Stimulated activated CD8-positive, alpha-beta memory T cell treated with anti-CD3 and anti-CD28 coated beads, Interleukin-7, amount 100 ng/mL, for 48 hours (primary cell): ENCODE measurements around the gene KCNG2.

ENCODE experiments used
- DNase-seq, 2 donors: peaks; one replicate each; pipeline ENCODE4 v3.0.0-alpha.2; 2020; ENCODE audit warnings: low read depth in 1 of 2; ENCODE audit errors: extremely low read depth in 1 of 2

KCNG2 gene

DNA sequence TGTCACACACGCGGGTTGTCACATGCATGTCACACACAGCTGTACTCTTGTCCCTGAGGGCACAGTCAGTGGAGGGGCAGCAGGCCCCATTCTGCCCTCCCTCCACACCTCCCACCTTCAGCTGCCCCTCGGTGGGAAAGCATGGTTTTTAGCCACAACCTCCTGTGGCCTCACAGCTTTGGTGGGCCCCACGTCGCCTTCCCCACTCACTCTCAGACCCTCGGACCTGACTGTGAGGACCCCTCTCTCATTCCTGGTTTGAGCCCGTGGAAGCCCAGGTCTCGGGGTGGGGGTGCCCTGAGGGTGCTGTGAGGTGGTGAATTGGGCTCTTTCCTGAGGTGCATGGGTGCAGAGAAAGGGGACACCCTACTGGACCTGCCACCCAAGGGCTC is 19.9 kb downstream of the KCNG2 start:
- no peak for DNase-seq

DNA sequence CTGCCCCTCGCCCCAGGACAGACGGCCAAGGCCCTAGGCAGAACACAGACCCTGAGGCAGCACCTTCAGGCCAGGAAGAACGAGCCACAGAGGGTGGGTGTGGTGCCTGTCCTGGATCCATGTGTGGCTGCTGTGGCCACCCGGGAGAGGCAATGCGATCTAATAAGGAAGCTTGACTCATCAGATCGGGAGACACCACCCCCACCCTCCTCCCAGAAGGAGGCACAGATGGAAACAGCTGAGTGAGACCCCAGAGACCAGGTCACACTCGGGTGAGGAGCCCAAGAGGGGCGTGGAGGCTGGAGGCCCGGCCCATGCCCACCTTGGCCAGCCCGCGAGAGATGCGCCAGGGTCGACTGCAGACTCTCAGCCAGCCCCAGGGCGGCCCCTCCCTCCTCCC is 20.3 kb downstream of the KCNG2 start:
- no peak for DNase-seq

DNA sequence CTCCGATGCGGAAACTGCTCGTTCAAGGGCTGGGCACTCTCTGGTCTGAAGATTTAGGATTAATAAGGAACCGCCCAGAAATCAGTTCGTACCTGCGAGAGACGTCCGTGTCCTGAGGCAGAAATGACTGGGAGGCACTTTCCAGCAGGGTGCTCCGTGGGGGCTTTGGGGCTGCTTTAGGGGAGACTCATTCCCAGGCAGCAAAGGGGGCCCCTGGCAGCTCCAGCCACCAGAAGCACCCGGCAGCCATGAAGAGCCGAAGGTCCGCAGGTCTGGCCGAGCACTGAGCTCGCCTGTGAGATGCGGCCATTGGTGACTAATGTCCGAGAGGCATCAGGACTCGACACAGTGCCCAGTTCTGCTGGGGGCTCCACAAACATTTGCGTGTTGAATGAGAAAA is 20.9 kb downstream of the KCNG2 start:
- DNase-seq, result no peak

DNA sequence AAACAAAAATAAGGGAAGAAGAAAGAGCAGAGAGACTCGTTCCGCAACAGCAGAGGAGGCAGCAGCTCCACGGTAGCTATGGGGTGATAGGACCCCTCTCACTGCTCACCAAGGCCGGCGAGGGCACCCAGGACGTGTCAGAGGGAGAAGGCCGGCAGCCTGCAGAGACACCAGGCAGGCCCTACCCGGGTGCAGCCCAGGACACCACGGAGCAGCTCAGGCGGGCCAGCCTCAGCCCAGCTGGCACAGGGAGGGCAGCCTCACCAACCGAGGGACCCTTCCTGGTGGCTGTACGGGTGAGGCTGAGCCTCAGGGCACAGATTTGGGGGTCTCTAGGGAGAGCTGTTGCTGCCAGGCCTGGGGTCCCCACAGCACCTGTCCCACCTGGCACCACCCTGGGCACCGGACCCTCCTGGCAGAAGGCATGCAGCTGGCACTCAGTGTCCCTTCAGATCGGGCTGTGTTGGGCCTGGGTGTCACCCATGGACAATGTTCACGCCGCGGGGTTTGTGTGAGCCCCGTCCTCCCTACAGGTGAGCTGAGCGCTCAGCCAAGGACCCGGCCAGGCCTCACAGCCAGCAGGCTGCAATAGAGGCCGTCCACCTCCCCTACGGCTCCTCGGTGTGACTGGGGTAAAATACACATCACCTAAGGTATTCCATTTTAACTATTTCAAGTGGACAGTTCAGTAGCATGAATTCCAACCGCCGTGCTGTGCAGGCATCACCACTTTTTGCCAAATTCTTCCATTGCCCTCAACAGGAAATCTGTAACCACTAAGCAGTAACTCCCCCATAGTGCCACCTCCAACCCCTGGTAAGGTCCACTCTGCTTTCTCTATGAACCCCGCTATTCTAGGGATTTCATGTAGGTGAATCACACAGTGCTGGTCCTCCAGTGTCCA is 21.6 kb downstream of the KCNG2 start:
- DNase-seq, result no peak

DNA sequence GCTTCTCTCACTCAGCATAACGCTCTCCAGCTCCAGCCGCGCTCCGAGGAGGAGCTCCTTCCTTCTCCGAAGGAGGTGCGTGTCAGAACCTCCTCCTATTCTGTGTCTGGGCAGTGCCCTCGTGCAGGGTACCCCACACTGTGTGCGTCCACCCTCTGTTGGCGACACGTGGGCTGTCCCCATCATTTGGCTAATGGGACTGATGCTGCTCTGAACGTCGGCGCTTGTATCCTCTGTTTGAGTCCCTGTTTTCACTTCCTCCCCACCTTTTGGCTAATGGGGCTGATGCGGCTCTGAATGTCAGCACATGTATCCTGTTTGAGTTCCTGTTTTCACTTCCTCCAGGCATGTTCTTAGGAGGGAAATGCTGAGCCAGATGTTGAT is 22.2 kb downstream of the KCNG2 start:
- no peak for DNase-seq

DNA sequence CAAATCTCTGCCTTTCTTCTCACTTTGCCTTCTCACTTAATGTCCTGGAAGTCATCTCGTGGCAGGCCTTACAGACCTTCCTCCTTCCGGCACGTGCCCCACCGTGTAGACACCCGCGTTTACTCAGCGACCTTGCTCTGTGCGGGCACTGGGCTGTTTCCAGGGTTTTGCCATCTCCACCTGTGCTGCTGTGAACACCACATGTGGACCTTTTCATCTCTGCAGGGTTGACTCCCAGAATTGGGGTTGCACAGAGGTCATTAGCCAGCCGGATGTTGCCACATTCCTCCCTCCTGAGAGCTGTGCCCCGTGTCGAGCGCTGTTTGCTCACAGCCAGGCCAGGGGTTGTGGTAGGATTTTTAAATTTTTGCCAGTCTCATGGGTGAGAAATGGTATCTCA is 25.4 kb downstream of the KCNG2 start:
- DNase-seq, result no peak

DNA sequence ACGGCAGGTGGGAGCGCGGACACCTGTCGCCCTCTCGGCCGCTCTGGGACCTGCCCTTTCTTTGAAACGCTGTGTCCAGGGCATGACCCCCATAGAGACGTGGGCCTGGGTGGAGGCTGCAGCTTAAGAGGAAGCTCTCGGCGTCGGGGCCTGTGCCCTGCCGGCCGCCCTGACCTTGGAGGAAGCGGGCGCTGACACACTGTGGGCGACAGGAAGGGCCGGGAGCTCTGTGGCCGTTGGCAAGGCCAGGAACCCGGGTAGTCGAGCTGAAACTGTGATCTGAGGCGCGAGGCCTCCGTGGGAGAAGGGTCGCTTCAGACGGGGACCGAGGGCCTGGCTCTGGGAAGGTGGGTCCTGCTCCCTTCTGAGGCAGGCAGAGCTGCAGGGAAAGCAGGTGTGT is 28.2 kb downstream of the KCNG2 start:
- no peak for DNase-seq

DNA sequence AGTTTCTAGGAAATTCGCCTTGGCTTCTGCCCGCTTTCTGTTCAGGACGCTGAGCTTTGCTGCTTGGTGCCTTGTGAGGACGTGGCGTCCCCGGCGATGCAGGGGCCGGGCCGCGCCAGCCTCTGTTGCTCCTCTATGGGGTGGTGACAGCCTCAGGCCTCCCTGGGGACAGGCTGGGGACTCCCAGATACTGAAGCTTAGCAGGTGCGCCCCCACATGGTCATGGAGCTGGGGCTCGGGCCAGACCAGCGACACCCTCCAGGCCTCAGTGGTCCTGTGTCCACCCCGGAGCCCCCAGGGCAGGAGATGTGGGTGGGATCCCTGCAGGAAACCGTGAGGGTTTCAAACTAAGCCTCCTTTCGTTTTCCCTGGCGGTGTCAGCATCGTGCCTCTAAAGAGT is 29.2 kb downstream of the KCNG2 start:
- no peak for DNase-seq

DNA sequence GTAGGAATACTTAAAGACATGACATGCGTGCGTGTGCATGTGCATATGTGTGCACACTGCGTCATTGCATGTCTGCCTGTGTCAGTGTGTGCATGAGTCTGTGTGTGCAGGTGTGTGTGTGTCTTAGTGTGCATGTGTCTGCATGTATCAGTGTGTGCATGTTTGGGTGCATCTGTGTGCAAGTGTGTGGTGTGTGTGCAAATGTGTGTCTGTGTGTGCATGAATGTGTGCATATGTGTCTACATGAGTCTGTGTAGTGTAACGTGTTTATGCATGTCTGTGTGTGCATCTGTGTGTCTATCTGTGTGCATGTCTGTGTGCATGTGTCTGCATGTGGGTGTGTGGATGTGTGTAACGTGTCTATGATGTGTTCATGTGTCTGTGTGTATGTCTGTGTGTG is 30.5 kb downstream of the KCNG2 start:
- DNase-seq, result no peak

DNA sequence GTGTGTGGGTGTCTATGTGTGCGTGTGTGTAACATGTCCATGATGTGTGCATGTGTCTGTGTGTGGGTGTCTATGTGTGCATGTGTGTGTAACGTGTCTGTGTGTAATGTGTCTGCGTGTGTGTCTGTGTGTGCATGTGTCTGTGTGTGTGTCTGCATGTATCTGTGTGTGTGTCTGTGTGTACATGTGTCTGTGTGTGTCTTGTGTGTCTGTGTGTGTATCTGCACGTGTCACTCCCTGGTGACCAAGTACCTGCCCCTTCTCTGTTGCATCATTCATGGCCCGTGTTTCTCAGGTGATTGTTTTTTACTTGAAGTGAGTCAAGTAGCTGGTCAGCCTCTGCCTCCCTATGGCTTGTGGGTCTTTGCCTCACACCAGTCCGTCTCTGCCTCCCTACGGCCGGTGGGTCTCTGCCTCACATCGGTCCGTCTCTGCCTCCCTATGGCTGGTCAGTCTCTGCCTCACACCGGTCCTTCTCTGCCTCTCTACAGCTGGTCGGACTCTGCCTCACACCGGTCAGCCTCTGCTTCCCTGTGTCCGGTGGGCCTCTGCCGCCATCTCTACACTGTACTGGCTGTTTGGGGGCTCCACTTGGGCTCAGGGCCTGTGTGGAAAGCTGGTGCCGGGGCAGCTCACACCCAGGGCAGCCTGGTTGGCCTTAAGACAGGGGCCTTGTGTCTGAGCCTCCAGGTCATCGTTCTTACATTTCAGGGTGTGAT is 31.6 kb downstream of the KCNG2 start:
- DNase-seq, result no peak

DNA sequence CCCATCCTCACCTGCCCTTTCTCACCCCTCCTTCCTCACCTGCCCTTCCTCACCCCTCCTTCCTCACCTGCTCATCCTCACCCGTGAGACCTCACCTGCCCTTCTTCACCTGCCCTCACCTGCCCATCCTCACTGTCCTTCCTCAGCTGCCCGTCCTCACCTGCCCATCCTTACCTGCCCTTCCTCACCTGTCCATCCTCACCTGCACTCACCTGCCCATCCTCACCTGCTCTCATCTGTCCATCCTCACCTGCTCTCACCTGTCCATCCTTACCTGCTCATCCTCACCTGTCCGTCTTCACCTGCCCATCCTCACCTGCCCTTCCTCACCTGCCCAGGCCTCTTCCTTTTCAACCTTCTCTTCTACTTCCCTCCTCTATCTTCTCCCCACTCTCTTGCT is 34.4 kb downstream of the KCNG2 start:
- no peak for DNase-seq

DNA sequence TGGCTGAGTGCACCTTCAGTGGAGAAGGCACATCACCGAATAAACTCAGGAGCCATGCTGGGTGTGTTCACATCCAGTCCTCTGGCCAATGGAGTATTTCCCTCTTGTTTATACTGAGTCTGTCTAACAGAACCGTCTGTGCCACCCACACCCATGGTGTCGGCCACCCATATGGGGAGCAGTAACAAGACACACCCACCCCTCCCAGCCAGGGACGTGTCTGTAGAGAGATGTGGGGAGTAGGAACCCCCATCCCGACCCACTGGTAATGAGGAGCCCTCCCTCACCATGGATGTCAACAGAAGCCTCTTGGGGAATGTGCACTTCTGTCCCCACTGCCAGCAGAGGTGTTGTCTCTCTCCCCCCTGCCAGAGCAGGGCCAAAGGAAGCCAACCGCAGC is 37.1 kb downstream of the KCNG2 start:
- DNase-seq, result no peak

DNA sequence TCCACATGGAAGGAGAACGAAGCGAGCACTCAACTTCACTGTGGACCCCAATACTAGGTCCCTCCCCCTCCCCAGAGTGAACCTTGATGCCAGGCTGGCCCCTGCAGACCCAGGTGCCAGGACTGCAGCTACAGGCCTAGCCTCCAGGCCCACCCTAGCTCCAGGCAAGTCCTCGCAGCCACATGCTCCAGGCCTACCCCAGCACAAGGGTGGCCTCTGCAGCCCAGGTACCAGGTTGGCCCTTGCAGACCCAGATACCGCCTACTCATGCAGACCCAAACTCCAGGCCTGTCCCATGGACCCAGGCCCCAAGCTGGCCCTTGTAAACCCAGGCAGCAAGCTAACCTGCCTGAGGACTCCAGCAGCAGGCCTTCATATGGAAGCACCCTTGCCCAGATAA is 44.2 kb downstream of the KCNG2 start:
- no peak for DNase-seq

DNA sequence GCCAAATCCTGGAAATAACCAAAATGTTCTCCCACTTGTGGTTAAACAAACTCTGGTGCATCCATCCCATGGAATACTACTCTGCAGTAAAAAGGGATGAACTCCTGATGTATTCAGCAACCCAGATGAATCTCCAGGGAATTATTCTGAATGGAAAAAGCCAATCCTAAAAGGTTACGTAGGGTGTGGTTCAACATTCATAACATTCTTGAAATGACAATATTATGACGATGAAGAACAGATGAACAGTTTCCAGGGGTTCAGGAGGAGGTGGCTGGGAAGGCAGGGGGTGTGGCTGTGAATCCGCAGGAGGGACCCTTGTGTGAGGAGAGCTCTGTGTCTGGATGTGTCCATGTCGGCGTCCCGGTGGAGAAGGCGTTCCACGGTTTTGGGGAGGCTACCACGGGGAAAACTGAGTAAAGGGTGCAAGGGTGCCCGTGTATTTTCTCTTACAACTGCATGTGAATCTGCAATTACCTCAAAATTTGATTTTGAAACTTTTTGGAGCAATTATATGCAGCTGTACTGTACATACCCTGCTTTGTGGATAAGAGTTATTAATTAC is 47.3 kb downstream of the KCNG2 start:
- DNase-seq, result no peak

DNA sequence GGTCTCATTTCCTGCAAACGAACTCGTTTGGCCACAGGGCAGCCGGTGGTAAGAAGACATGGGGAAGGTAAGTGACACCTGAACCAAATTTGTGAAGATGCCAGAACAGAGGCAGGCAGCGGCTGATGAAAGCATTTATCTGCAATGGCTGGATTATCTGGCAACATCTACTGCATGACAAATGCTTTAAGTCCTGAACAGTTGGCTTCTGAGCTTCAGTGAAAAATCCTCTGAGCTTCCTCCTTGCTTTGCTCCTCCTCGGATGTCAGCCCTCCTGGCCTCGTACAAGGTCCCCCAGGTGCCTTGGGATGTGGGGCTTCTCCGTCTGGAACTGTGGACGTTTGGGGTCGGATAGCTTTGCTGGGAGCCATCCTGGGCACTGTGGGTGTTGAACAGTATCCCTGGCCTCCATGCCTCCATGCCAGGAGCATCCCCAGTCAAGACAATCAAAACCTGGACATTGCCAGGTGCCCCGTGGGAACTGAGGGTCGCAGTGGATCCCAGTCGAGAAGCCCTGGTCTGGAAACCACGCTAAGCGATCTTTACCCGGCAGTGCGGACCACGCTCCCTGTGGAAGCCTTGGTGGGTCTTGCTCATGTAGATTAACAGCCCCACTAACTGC is 49.3 kb downstream of the KCNG2 start:
- DNase-seq, result no peak

DNA sequence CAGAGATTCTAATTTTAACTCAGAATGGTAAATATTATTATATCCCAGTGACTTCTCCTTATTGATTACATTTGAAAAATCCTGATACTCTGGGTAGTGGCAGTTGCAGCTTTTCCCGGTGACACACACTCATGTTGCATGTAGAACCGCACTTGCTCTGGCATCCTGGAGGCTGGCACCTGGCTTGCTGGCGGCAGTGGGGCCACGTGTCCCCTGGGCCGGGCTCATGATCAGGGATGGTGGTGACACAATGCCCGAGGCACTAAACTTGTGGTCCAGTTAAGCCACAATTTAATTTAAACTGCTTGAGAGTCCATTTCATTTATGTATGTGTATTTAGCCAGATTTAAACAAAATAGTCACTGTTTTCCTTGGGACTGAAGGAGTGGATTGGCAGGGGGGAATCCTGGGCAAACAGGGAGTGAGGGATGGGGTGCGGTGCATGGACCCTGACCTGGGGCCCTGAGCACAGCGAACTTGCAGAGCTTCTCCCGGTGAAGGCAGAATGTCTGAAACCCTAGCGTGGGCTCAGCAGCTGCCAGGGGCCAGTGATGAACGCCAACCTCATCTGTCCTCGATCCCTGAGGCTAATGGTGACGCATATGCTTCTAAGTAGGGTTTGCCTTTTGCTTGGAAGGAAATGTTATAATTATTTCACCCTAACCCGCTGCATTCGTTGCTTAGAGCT is 50.0 kb downstream of the KCNG2 start:
- no peak for DNase-seq

DNA sequence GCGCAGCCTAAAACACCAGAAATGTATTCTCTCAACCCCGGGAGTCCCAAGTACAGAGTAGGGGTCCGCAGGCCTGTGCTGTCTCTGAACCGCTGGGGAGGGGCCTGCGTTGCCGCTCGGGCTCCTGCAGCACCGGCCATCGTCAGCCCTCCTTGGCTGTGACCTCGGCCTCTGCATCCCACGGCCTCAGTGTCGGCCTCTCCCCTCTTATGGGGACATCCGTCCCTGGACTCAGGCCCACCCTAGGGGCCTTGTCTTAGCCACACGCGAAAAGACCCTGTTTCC is 50.5 kb downstream of the KCNG2 start:
- no peak for DNase-seq

DNA sequence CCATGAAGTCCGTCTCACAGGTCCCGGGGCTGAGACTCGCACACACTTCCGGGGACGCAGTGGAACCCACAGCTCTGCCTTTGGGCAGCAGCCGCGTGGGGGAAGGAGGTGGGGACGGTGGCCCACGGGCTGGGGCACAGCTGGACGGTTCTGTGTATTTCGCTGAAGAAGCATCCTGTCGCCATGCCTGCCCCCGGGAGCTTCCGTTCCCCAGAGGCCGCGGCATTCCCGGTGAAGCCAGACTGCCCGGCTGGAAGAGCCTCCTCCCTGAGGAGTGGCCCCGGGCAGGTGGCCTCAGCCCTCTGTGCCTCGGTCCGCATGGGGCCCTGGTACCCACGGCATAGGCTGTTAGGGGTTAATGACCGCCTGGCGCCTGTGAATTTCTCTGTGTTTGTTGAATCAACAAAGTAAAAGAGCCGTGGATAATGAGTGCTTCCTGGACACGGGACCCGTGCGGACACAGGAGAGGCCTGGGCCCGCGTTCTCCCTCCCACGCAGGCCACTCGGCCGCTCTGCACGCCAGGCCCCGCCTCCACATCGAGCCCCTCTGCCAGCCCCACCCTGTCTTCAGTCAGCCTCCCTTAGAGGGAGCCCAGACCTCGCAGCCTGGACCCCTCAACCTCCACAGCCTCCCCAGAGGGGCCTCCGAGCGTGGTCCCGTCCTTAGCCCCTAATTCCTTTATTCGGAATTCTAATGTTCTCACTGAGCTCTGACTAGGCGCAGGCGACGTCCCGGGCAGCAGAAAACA is 51.0 kb downstream of the KCNG2 start:
- no peak for DNase-seq

DNA sequence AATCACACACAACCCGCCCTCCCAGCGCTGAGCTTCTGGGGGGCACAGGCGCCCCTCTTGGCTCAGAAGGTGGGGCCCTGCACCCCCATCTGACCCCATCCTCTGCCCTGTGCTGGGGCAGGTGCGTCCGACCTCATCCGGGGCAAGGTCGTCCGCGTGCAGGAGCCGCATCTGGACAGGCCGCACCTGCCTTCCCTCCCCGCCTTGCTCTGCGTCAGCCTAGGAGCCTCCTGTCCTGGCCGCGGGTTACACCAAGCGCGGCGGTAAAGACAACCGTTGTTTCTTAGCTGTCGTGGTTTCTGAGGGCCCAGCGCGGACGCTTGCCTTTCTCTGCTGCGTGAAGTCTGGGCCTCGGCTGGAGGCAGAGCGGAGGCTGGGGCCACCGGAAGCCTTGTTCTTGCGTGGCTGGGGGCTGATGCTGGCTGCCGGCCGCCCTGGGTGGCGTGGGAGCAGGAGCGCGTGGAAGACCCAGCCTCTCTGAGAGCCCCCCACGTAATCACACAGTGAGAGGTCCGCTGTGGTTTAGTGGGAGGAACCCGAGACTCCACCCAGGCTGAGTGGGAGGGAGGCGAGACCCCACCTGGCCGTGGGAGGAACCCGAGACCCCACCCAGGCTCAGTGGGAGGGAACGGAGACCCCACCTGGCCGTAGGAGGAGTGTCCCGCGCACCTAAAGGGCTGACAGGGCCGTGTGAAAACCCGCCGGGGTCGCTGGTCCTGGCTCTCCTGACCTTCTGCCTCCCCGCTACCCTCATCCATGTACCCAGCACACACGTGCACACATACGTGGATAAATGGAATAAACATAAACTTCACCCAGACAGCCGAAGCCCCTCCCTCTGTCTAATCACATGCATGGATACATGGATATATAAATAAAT is 51.8 kb downstream of the KCNG2 start:
- no peak for DNase-seq

DNA sequence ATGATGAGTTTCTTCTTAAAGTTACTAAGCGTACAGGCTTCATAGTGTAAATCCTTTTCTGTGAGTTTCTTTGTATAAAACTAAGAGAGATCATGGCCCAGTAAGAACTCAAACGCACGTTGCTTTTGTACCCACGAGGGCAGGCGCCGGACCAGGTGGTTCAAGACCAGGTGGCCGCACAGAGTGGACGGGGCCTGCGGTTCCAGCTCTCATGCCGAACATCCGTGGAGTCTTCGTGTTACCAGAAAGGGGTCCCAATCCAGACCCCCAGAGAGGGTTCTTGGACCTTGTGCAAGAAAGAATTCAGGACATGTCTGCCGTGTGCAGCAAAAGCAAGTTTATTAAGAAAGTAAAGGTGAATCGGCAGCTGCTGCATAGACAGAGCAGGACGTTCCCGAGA is 53.0 kb downstream of the KCNG2 start:
- no peak for DNase-seq
